ENCODE measurements around the gene EIF4A2.

The EIF4A2 gene

DNA sequence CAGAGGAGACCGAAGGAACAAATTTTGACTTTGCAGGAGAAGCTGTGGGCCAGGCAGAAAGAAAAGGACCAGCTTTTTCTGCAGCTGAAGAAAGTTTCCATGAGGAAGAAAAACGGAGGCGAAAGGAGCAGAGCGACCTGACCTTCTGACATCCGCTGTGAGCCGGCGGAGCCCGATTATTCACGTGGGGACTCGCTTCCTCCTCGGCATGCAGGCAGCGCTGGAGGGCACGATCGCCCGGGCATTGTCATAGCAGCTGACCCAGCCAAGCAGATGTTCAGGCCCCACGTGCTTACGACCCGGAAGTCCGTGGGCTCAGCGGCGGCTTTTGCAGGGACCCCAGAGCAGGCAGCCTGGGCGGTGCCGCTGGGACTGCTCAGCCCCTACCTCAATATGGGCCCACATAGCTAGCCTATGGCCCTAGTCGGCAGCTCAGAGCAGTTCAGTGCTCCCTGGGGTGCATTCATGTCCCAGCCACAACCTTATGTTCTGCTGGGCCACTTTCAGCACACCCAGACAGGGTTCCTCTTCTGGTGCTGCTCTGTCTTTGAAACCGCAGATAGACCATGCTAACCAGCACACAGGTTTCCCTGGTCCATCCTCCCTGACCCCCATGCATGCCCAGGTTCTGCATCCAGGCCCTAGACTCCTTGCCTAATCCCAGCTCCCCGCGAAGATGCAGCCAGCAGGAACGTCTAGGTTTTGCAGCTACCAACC is 10.5 kb upstream of the EIF4A2 start:
- TF ChIP-seq, protein P1, sequence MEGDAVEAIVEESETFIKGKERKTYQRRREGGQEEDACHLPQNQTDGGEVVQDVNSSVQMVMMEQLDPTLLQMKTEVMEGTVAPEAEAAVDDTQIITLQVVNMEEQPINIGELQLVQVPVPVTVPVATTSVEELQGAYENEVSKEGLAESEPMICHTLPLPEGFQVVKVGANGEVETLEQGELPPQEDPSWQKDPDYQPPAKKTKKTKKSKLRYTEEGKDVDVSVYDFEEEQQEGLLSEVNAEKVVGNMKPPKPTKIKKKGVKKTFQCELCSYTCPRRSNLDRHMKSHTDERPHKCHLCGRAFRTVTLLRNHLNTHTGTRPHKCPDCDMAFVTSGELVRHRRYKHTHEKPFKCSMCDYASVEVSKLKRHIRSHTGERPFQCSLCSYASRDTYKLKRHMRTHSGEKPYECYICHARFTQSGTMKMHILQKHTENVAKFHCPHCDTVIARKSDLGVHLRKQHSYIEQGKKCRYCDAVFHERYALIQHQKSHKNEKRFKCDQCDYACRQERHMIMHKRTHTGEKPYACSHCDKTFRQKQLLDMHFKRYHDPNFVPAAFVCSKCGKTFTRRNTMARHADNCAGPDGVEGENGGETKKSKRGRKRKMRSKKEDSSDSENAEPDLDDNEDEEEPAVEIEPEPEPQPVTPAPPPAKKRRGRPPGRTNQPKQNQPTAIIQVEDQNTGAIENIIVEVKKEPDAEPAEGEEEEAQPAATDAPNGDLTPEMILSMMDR (IDR thresholded peaks at IDR 0.05; ENCODE audit: low read depth, low read length) = no peak
- no peak for DNase-seq (ENCODE audit: extremely low read depth, low read depth)

DNA sequence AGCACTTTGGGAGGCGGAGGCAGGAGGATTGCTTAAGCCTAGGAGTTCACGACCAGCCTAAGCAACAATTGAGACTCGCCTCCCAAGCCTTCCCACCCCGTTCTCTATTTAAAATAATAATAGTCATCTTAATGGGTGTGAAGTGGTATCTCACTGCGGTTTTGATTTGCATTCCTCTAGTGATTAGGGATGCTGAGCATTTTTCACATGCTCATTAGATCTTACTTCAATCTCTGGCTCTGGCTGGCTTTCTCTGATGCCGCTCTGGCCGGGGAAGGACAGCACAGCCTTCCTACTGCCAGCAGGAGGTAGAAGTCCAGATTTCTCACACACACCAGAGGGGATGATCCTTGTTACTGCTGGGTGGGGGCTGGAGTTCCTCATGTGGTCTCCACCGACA is 7.4 kb upstream of the EIF4A2 start:
- DNase-seq (ENCODE audit: extremely low read depth, low read depth) = no peak
- TF ChIP-seq, protein P1 (IDR thresholded peaks at IDR 0.05; ENCODE audit: low read depth, low read length) = no peak

DNA sequence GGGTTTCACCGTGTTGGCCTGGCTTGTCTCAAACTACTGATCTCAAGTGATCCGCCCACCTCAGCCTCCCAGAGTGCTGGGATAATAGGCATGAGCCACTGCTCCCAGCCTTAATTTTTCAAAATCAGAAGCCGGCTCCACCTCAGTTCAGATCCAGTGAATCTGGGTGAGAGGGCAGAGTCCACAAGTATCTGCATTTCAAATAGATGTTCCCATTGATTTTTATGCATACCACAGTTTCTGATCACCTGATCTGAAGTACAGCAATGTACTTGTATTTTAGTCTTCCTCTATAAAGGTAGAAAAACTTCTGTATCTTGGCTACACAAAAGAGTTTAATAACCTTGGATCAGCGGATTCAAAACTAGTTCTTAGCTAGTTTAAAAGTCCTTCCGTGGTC is 4.2 kb upstream of the EIF4A2 start:
- DNase-seq (ENCODE audit: extremely low read depth, low read depth) = no peak
- TF ChIP-seq, protein P1 (IDR thresholded peaks at IDR 0.05; ENCODE audit: low read depth, low read length) = no peak

DNA sequence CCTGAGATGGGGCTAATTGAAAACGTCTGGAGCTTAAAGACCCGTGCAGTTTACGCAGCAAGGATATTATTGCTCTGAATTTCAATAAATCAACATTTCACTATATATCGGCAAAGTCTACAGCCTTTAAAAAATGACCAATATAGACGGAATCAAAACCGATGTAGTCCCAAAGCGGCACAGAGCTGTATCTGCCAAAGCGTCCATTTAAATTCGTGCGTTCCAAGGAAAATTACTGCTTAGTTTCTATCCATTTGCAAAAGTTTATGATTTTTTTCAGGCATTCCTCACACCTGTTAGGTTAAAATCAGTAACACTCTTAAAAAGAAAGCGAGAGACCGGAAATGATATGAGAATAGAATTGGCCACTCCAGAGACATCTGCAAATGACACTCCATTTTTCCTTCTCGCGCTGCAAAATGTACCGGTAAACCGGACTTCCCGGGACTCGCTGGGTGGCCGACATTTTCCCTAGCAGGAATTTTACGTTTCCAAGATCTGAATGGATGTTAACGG is 777 bp upstream of the EIF4A2 start:
- TF ChIP-seq, protein P1 (IDR thresholded peaks at IDR 0.05; ENCODE audit: low read depth, low read length) = no peak
- no peak for DNase-seq (ENCODE audit: extremely low read depth, low read depth)

DNA sequence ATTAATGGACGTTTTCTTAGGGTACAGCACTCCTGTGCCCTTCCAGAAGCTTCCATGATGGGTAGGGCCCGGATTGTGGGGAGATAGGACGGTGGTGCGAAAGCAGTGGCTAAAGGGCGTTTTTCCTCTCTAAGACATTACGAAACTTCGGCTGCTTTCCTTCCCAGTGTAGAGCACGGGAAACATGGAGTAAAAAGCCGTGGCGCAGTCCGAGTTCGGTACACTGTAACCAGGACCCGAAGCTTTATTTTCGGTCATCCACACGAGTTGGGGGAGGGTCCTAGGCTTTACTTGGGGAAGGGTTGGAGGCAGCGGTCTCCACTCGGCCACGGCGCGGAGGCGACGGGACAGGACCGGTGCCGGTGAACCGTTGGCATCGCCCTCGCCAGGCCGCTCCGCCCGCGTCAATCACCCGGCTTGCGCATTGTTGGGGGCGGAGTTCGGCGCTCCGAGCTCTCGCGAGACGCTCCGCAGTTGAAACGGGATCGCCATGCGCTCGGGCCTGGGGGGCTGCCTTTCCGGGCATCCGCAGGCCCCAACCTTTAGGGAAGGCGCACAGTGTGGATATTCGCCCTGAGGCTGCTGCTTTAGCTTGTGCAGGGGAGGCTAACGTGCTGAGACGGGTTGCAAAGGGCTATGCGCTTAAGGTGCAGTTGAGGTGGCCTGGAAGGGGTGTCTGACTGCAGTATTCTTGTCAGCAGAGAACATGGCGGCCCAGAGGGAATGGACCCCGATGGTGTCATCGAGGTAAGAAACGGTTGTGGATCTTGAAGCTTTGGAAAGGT is 546 bp downstream of the EIF4A2 start:
- DNase-seq (ENCODE audit: extremely low read depth, low read depth) = peak; percentile 56
- TF ChIP-seq, protein P1 (IDR thresholded peaks at IDR 0.05; ENCODE audit: low read depth, low read length) = no peak

DNA sequence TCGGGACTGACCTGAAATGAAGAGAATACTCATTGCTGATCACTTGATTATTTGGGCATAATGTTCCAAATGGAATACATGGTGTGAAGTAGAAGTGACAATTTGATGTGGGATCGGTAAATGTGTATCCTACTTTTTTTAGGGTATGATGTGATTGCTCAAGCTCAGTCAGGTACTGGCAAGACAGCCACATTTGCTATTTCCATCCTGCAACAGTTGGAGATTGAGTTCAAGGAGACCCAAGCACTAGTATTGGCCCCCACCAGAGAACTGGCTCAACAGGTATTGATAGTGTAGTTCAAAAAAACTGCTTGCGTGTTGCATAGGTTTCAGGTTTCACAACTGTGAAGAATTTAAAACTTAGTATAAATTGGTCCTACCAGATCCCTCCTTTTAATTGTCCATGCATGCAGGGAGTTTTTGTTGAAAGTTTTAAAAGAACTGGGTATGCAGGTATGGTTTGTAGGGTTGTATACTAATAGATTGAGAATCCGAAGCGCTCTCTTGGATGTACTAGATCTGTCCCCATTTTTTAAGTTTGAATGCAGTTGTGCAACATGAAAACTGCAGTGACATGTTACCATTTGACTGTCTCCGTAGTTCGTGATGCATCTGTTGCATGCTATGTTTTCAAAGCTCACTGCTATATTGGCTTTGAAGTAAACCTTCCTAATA is 1.6 kb downstream of the EIF4A2 start:
- TF ChIP-seq, protein P1 (IDR thresholded peaks at IDR 0.05; ENCODE audit: low read depth, low read length) = no peak
- no peak for DNase-seq (ENCODE audit: extremely low read depth, low read depth)
